Measurements from ENCODE around the gene DAAM1.

DNA sequence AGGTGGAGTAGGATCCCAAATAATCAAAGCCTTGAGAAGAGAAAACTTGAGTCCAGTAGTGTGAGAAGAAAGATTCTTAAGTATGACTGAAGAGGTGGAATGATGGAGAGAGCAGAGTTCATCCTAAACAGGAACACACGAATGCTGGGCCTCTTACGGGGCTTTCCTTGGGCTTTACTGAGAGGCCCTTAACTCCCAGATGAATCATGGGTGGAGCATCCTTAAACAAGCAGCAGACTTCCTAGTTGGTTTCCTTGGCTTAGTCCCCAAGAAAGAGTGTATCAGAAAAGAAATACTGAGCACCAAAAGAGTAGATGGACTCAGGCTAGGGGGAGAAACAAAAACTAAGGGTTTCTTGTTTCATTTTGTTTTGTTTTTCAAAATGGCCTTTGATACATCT is 144.3 kb downstream of the DAAM1 start:
- TF ChIP-seq, protein P1, sequence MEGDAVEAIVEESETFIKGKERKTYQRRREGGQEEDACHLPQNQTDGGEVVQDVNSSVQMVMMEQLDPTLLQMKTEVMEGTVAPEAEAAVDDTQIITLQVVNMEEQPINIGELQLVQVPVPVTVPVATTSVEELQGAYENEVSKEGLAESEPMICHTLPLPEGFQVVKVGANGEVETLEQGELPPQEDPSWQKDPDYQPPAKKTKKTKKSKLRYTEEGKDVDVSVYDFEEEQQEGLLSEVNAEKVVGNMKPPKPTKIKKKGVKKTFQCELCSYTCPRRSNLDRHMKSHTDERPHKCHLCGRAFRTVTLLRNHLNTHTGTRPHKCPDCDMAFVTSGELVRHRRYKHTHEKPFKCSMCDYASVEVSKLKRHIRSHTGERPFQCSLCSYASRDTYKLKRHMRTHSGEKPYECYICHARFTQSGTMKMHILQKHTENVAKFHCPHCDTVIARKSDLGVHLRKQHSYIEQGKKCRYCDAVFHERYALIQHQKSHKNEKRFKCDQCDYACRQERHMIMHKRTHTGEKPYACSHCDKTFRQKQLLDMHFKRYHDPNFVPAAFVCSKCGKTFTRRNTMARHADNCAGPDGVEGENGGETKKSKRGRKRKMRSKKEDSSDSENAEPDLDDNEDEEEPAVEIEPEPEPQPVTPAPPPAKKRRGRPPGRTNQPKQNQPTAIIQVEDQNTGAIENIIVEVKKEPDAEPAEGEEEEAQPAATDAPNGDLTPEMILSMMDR (conservative IDR thresholded peaks at IDR 0.05; ENCODE audit: low read length): no peak
- TF ChIP-seq EZH2phosphoT487 (IDR thresholded peaks at IDR 0.05; ENCODE audit: borderline replicate concordance, low read depth, low read length): no peak

Data from OCI-LY7 (cell line).